ENCODE data around the gene HOMER3. TPM values are rescaled to one million over a fixed set of nuclear protein-coding genes. Genes with fewer than 3 reads are reported as not detected.

HOMER3 gene
- total RNA-seq, 1 experiment from 2014 or later, result 58.9 TPM

- no peak overlapping the region for H3K4me3 ChIP-seq (ENCODE audit: low read depth in 2 of 2, low read length in 2 of 2)
- H3K27ac ChIP-seq (ENCODE audit: low read length), result peak overlapping the region; percentile 75
- TF ChIP-seq TCF7L2 (IDR thresholded peaks at IDR 0.05; ENCODE audit: low read depth, low read length) (no peak), CTCF (IDR thresholded peaks at IDR 0.05) (no peak), SIN3A (IDR thresholded peaks at IDR 0.05; ENCODE audit: borderline replicate concordance, insufficient read depth, low read depth, low read length) (no peak), POLR2AphosphoS5 (IDR thresholded peaks at IDR 0.05; ENCODE audit: low read depth, low read length) (no peak), REST (IDR thresholded peaks at IDR 0.05; ENCODE audit: insufficient read depth in 1 of 2, low read depth in 2 of 2, low read length in 1 of 2) (no peak)
- no peaks in the 10 kb centered on the region for H3K9me3 ChIP-seq (ENCODE audit: control insufficient read depth, insufficient read depth, low read depth, low read length)
- ATAC-seq (peak; percentile 73), DNase-seq (ENCODE audit: low read depth, low spot score) (no peak)
- intact Hi-C loops (cut with micrococcal nuclease; ENCODE audit: unreplicated experiment), result no loop called here
- no peaks in the 10 kb centered on the region for H3K27me3 ChIP-seq (ENCODE audit: control insufficient read depth, insufficient read depth, low read length)
- CTCF ChIA-PET, result interaction anchor here (0.6 kb wide), 1 partner anchor 11 kb away, joined by 4 read pairs; no protein-coding TSS in a partner anchor
- no TSS peak for BruUV-seq (replicated peaks)
- H3K36me3 ChIP-seq (ENCODE audit: control insufficient read depth, insufficient read depth, low read length), result no peaks in the 10 kb centered on the region
- in situ Hi-C loops (cut with HindIII; ENCODE audit: low pct_unique_long_range_greater_than_20kb, low sequenced_read_pairs), result no loop called here
- H3K4me1 ChIP-seq (ENCODE audit: control insufficient read depth, insufficient read depth, low read length), result peaks cover 17% of the 10 kb centered on the region
- POLR2A ChIA-PET, result interaction anchor here (0.6 kb wide), 1 partner anchor 51 kb away, joined by 6 read pairs; no protein-coding TSS in a partner anchor
Measured at GRCh38 chr19:18972301-18972811, 31.3 kb upstream of the HOMER3 start.

DNA sequence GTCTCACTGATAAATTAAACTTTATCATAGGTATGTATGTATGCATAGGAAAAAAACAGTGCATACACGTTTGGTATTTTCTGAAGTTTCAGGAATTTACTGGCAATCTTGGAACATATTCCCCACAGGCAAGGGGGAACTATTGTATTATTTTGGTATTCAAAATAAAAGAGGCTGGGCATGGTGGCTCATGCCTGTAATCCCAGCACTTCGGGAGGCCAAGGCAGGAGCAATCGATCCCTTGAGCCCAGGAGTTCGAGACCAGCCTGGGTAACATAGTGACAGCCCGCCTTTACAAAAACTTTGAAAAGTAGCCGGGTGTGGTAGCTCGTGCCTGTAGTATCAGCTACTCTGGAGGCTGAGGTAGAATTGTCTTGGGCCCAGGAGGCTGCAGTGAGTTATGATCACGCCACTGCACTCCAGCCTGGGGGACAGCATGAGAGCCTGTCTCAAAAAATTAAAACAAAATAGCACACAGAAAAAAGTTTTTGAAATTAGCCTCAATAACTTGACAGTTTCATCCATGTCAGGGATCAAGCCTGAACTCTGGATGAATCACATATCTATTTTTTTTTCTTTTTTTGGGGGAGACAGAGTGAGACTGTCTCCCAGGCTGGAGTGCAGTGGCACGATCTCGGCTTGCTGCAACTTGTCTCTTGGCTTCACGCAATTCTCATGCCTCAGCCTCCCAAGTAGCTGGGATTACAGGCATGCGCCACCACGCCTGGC, 29.1 kb upstream of the HOMER3 start:
- CTCF ChIA-PET, result no interaction called here
- no peaks in the 10 kb centered on the region for H3K9me3 ChIP-seq (ENCODE audit: control insufficient read depth, insufficient read depth, low read depth, low read length)
- H3K27me3 ChIP-seq (ENCODE audit: control insufficient read depth, insufficient read depth, low read length), result no peaks in the 10 kb centered on the region
- in situ Hi-C loops (cut with HindIII; ENCODE audit: low pct_unique_long_range_greater_than_20kb, low sequenced_read_pairs), result no loop called here
- no TSS peak for BruUV-seq (replicated peaks)
- H3K4me1 ChIP-seq (ENCODE audit: control insufficient read depth, insufficient read depth, low read length), result peaks cover 19% of the 10 kb centered on the region
- POLR2A ChIA-PET, result interaction anchor here (0.9 kb wide), 1 partner anchor 26 kb away, joined by 5 read pairs; no protein-coding TSS in a partner anchor
- H3K4me3 ChIP-seq (ENCODE audit: low read depth in 2 of 2, low read length in 2 of 2), result no peak overlapping the region
- no peak for TF ChIP-seq TCF7L2 (IDR thresholded peaks at IDR 0.05; ENCODE audit: low read depth, low read length)
- TF ChIP-seq SIN3A (IDR thresholded peaks at IDR 0.05; ENCODE audit: borderline replicate concordance, insufficient read depth, low read depth, low read length), result no peak
- TF ChIP-seq POLR2AphosphoS5 (IDR thresholded peaks at IDR 0.05; ENCODE audit: low read depth, low read length), result no peak
- TF ChIP-seq CTCF (IDR thresholded peaks at IDR 0.05), result no peak
- TF ChIP-seq REST (IDR thresholded peaks at IDR 0.05; ENCODE audit: insufficient read depth in 1 of 2, low read depth in 2 of 2, low read length in 1 of 2), result no peak
- DNase-seq (ENCODE audit: low read depth, low spot score) (no peak), ATAC-seq (peak; percentile 22; the same call in 1 of the 2 replicates)
- H3K27ac ChIP-seq (ENCODE audit: low read length), result peak overlapping the region; percentile 86
- no peaks in the 10 kb centered on the region for H3K36me3 ChIP-seq (ENCODE audit: control insufficient read depth, insufficient read depth, low read length)
- intact Hi-C loops (cut with micrococcal nuclease; ENCODE audit: unreplicated experiment), result no loop called here

Data from Panc1 (cell line).